ENCODE data around the gene ASMTL.

DNA sequence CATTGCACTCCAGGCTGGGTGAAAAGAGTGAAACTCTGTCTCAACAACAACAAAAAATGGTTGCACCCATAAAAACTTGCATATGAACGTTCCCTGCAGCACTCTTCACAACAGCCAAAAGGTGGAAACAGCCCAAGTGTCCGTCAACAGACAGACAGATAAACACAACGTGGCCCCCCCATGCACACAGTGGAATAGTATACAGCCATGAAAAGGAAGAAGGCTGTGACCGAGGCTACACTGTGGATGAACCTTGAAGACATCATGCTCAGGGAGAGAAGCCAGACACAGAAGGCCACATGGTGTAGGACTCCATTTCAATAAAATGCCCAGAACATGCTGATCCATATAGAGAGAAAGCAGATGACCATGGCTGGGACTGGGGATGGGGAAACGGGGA is 33.5 kb upstream of the ASMTL start:
- TF ChIP-seq, protein P1, sequence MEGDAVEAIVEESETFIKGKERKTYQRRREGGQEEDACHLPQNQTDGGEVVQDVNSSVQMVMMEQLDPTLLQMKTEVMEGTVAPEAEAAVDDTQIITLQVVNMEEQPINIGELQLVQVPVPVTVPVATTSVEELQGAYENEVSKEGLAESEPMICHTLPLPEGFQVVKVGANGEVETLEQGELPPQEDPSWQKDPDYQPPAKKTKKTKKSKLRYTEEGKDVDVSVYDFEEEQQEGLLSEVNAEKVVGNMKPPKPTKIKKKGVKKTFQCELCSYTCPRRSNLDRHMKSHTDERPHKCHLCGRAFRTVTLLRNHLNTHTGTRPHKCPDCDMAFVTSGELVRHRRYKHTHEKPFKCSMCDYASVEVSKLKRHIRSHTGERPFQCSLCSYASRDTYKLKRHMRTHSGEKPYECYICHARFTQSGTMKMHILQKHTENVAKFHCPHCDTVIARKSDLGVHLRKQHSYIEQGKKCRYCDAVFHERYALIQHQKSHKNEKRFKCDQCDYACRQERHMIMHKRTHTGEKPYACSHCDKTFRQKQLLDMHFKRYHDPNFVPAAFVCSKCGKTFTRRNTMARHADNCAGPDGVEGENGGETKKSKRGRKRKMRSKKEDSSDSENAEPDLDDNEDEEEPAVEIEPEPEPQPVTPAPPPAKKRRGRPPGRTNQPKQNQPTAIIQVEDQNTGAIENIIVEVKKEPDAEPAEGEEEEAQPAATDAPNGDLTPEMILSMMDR (IDR thresholded peaks at IDR 0.05; ENCODE audit: insufficient read depth, low read length) = no peak
- no peak for TF ChIP-seq POLR2AphosphoS5 (IDR thresholded peaks at IDR 0.05; ENCODE audit: low read depth)

All from HL-60 (cell line).